Transverse colon (tissue), 4 donors: ENCODE data around the gene GCA.
A peak's percentile ranks its signal among the peaks of the same experiment; 100 is the strongest.

Experiments used
- CTCF ChIP-seq, 5 experiments: fragments of 200-600 bp in 3 of 5; fragments of 450-650 bp in 2 of 5; sonication (generic) in 3 of 5; IDR thresholded peaks; 1 replicate in 2 of 5; 2 replicates in 3 of 5; pipeline ENCODE4 v1.5.1; 2016 to 2017; ENCODE audit warnings: antibody characterized with exemption in 5 of 5, inconsistent platforms in 3 of 5, mild to moderate bottlenecking in 2 of 5, moderate library complexity in 1 of 5
- EP300 ChIP-seq: sonication (generic); formaldehyde crosslinking; IDR thresholded peaks from one replicate; pipeline ENCODE4 v1.6.1; 2017; ENCODE audit warnings: antibody characterized with exemption, low read depth
- POLR2A ChIP-seq: fragments of 450-650 bp; IDR thresholded peaks from one replicate; pipeline ENCODE4 v1.6.1; 2016; ENCODE audit warnings: antibody characterized with exemption, mild to moderate bottlenecking, moderate library complexity
- POLR2AphosphoS5 ChIP-seq, 3 donors: sonication (generic); formaldehyde crosslinking; IDR thresholded peaks; one replicate each; pipeline ENCODE4 v1.6.1; 2016; ENCODE audit warnings: antibody characterized with exemption in 3 of 3

- TF ChIP-seq CTCF (IDR thresholded peaks at IDR 0.05) (peak in 4 of 5 experiments; percentile 22 to 41 (median 31)), EP300 (no peak), POLR2AphosphoS5 (IDR thresholded peaks at IDR 0.05) (no peak), POLR2A (no peak)
These were observed 10.0 kb upstream of the GCA start for GRCh38 chr2:162333968-162334367.
